RWPE1 (cell line): ENCODE measurements around the gene KCNJ6.

Source experiments
- CTCF ChIA-PET: fragments of 350-600 bp; sonication (Branson Sonifier 250); formaldehyde crosslinking; extraction: SDS; loops from one replicate; lab custom pipeline; 2021; lab: Yijun Ruan, JAX
- POLR2A ChIA-PET: fragments of 400-600 bp; formaldehyde crosslinking; extraction: SDS; loops from one replicate; lab custom pipeline; 2020; ENCODE audit warnings: antibody characterized with exemption; ENCODE audit not compliant: low non-redundant PET; lab: Yijun Ruan, JAX
- DNase-seq: peaks from one replicate; pipeline ENCODE4 v3.0.0; 2012; ENCODE audit warnings: low spot score
- H3K27ac ChIP-seq: fragments of 450-650 bp; 2 replicates; pipeline ENCODE4 v1.5.1; 2017
- TF ChIP-seq, protein P1 (sequence below): fragments of 450-650 bp; conservative IDR thresholded peaks from 2 replicates; pipeline ENCODE4 v1.5.1; 2017; ENCODE audit warnings: low read depth, mild to moderate bottlenecking

Gene KCNJ6

DNA sequence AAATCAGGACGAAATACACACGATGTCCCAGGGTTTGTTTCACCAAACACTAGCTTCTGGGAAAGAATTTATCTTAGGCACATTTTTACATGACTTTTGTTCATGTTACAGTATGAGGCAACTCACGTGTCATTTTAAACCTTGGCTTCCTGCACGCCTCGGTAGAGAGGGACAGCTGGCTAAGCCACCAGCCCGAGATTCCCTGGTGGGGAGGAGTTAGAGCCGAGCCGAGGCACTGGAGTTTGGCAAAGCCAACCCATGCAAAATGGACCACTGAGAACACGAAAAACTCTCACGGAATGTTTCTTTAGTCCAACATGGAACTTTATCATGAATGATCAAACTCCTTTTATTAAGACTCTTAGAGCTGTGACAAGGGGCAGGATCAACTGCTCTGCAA, 309.7 kb downstream of the KCNJ6 start:
- DNase-seq, result no peak
- TF ChIP-seq, protein P1, sequence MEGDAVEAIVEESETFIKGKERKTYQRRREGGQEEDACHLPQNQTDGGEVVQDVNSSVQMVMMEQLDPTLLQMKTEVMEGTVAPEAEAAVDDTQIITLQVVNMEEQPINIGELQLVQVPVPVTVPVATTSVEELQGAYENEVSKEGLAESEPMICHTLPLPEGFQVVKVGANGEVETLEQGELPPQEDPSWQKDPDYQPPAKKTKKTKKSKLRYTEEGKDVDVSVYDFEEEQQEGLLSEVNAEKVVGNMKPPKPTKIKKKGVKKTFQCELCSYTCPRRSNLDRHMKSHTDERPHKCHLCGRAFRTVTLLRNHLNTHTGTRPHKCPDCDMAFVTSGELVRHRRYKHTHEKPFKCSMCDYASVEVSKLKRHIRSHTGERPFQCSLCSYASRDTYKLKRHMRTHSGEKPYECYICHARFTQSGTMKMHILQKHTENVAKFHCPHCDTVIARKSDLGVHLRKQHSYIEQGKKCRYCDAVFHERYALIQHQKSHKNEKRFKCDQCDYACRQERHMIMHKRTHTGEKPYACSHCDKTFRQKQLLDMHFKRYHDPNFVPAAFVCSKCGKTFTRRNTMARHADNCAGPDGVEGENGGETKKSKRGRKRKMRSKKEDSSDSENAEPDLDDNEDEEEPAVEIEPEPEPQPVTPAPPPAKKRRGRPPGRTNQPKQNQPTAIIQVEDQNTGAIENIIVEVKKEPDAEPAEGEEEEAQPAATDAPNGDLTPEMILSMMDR, result no peak
- ChIA-PET POLR2A (no interaction called here), CTCF (no interaction called here)
- H3K27ac ChIP-seq, result no peak overlapping the region

DNA sequence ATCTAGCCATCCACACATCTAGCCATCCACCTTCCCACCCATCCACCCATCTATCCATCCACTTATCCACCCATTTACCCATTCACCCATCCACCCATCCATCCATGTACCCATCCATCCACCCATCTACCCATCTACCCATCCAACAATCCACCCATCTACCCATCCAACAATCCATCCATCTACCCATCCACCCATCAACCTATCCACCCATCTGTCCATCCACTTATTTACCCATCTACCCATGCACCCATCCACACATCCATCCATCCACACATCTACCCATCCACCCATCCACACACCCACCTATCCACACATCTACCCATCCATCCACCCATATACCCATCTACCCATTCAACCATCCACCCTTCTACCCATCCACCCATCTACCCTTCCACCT, 311.3 kb downstream of the KCNJ6 start:
- ChIA-PET POLR2A (no interaction called here), CTCF (no interaction called here)
- DNase-seq, result no peak
- no peak overlapping the region for H3K27ac ChIP-seq
- TF ChIP-seq, protein P1, result no peak

DNA sequence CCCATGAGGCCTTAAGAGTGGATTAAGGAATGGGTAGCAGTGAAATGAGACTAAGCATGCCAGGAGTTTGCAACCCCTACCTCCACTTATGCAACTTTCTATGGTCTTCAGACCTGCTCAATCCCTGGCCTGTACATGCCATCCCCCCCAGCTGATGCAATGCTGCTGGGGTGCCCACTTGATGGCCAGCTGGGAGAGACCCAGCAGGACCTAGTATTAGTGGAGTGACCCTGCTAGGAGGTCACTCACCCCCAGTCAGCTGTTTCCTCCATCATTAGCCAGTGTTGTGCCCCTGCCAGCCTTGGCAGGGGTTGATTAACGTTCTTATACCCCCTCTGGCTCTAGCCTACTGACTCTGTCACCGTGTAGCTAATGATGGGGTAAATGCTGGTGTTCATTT, 313.1 kb downstream of the KCNJ6 start:
- TF ChIP-seq, protein P1, result no peak
- DNase-seq, result no peak
- ChIA-PET CTCF (interaction anchor here (0.7 kb wide), 1 partner anchor 97 kb away, joined by 3 read pairs; no protein-coding TSS in a partner anchor), POLR2A (no interaction called here)
- H3K27ac ChIP-seq, result no peak overlapping the region

DNA sequence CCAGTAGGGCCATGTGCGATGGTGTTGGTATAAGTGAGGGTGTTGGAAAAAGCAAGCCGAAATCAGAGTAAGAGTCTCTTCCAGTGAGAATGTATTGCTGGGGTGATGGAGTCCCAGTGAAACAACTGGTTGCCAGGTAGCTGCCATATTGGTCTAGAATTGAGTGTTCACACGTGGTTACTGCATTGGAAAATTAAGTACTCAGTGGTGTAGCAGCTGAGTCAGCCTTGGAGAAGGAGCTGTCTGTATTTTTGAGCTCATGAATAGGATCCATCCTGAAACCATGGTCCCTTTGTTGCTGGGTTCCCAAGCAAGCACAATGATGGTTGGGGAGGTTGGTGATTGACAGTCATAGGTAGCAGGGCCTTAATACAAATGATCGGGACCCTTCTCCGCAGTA, 314.3 kb downstream of the KCNJ6 start:
- ChIA-PET POLR2A (no interaction called here), CTCF (no interaction called here)

DNA sequence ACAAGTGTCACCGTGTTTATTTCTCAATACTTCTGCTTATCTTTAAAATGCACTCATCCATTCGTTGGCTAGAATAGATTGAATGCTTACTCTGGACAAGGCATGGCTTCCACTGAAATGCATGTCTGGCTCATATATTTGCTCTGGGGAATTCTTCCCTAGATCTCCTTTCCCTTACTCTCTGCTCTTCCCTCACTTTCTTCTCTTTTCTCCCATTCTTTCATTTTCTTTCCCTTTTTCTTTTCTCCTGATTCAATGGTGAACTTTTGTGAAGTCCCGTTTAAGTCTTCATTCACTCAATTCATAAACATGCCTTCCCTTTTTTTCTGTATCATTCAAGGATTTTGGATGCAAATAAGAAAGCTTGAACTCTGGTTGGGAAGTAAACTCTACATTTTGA, 315.2 kb downstream of the KCNJ6 start:
- TF ChIP-seq, protein P1, result no peak
- no peak overlapping the region for H3K27ac ChIP-seq
- ChIA-PET POLR2A (no interaction called here), CTCF (no interaction called here)
- DNase-seq, result no peak

More for the DNA sequence above, 314.3 kb downstream of the KCNJ6 start:
- no peak overlapping the region for H3K27ac ChIP-seq
- TF ChIP-seq, protein P1, result no peak
- no peak for DNase-seq

DNA sequence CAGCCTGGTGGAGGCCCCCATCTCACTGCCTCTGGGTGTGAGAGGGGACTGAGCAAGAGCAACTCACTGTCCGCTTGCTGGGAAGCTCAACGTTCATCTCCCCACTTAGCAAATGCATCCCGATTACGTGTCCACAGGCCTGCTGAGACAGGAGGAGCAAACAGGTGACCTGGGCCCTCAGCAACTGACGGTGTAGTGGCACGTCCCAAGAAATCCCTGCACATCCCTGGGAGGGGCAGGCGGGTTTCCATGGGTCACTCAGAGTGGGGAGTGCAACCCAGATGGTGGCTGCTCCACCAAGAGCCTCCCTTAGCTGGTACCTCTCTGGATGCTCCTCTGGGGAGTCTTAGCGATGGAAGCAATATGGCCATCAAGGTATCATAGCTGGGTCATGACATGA, 320.3 kb downstream of the KCNJ6 start:
- ChIA-PET CTCF (no interaction called here), POLR2A (no interaction called here)
- TF ChIP-seq, protein P1, result no peak
- no peak overlapping the region for H3K27ac ChIP-seq
- DNase-seq, result no peak
